Progenitor cell of endocrine pancreas (in vitro differentiated cells): Measurements from ENCODE around the gene CTNNAL1. TPM values are rescaled to one million over a fixed set of nuclear protein-coding genes. Genes with fewer than 3 reads are reported as not detected.

ENCODE experiments used
- DNase-seq: peaks from one replicate; pipeline ENCODE4 v3.0.0; 2021; ENCODE audit warnings: low spot score; ENCODE audit not compliant: unreplicated experiment
- H3K27ac Mint-ChIP-seq: 2 replicates; pipeline ENCODE4 v1.8.0; 2021; ENCODE audit warnings: mild to moderate bottlenecking, moderate library complexity, mixed read lengths
- H3K27me3 Mint-ChIP-seq: 2 replicates; pipeline ENCODE4 v1.8.0; 2021; ENCODE audit warnings: mixed read lengths
- H3K36me3 Mint-ChIP-seq: 2 replicates; pipeline ENCODE4 v1.8.0; 2022; ENCODE audit warnings: mixed read lengths; ENCODE audit not compliant: insufficient read depth
- H3K4me1 Mint-ChIP-seq: 2 replicates; pipeline ENCODE4 v1.8.0; 2021; ENCODE audit warnings: low read depth, mixed read lengths
- H3K4me3 Mint-ChIP-seq: 2 replicates; pipeline ENCODE4 v1.8.0; 2021; ENCODE audit warnings: low read depth, mild to moderate bottlenecking, moderate library complexity, mixed read lengths
- H3K9me3 Mint-ChIP-seq: 2 replicates; pipeline ENCODE4 v1.8.0; 2021; ENCODE audit warnings: low read depth, mixed read lengths
- CTCF ChIP-seq: fragments of 200-600 bp; sonication (generic); IDR thresholded peaks from one replicate; pipeline ENCODE4 v1.5.0; 2021; ENCODE audit warnings: antibody characterized with exemption, mild to moderate bottlenecking; ENCODE audit not compliant: unreplicated experiment
- total RNA-seq: library from RNA; stranded (reverse); gene quantifications from 2 replicates; pipeline ENCODE4 v1.2.1, GENCODE V29; 2021

The CTNNAL1 gene
- total RNA-seq, 1 donor from 2014 or later: 42.8 TPM

GRCh38 chr9:108960331-108960730 lies 53.0 kb downstream of the CTNNAL1 start:
- Mint-ChIP-seq H3K4me3 (no peak overlapping the region), H3K9me3 (no peaks in the 10 kb centered on the region), H3K27ac (no peak overlapping the region), H3K36me3 (peaks cover 8% of the 10 kb centered on the region), H3K4me1 (peaks cover 2% of the 10 kb centered on the region), H3K27me3 (no peaks in the 10 kb centered on the region)
- no peak for DNase-seq
- no peak for TF ChIP-seq CTCF

- Mint-ChIP-seq H3K27ac (no peak overlapping the region), H3K4me3 (no peak overlapping the region), H3K36me3 (peaks cover 3% of the 10 kb centered on the region), H3K4me1 (peaks cover 2% of the 10 kb centered on the region), H3K9me3 (no peaks in the 10 kb centered on the region), H3K27me3 (no peaks in the 10 kb centered on the region)
- no peak for DNase-seq
- no peak for TF ChIP-seq CTCF
These were observed 56.7 kb downstream of the CTNNAL1 start for GRCh38 chr9:108956631-108957026.

- Mint-ChIP-seq H3K27ac (no peak overlapping the region), H3K36me3 (peaks cover 5% of the 10 kb centered on the region), H3K4me1 (peaks cover 2% of the 10 kb centered on the region), H3K4me3 (no peak overlapping the region), H3K9me3 (no peaks in the 10 kb centered on the region), H3K27me3 (no peaks in the 10 kb centered on the region)
- no peak for DNase-seq
- no peak for TF ChIP-seq CTCF
These were observed 57.2 kb downstream of the CTNNAL1 start for GRCh38 chr9:108956022-108956630.

- Mint-ChIP-seq H3K27me3 (no peaks in the 10 kb centered on the region), H3K9me3 (no peaks in the 10 kb centered on the region), H3K4me1 (peaks cover 2% of the 10 kb centered on the region), H3K36me3 (peaks cover 5% of the 10 kb centered on the region), H3K27ac (no peak overlapping the region), H3K4me3 (no peak overlapping the region)
- DNase-seq: no peak
- peak; percentile 76 for TF ChIP-seq CTCF
These were observed 59.2 kb downstream of the CTNNAL1 start for GRCh38 chr9:108953983-108954574.

- no peak for TF ChIP-seq CTCF
- no peaks in the 10 kb centered on the region for H3K27me3 Mint-ChIP-seq
- no peak overlapping the region for H3K4me3 Mint-ChIP-seq
- no peaks in the 10 kb centered on the region for H3K9me3 Mint-ChIP-seq
- no peak for DNase-seq
- no peak overlapping the region for H3K27ac Mint-ChIP-seq
- peaks cover 2% of the 10 kb centered on the region for H3K4me1 Mint-ChIP-seq
- H3K36me3 Mint-ChIP-seq: peaks cover 7% of the 10 kb centered on the region
These were observed 61.7 kb downstream of the CTNNAL1 start for GRCh38 chr9:108951578-108951977.
